GM12873 (cell line): ENCODE results near the gene CCDC60.

Experiments used
- CTCF ChIP-seq: IDR thresholded peaks from 2 replicates; pipeline ENCODE4 v1.5.1; 2012; ENCODE audit warnings: low read depth, mild to moderate bottlenecking, moderate library complexity, low read length, control low read depth; ENCODE audit not compliant: insufficient read depth; ENCODE audit errors: missing control alignments

CCDC60 gene

GRCh38 chr12:119340578-119340977 lies 6.0 kb downstream of the CCDC60 start:
- no peak for TF ChIP-seq CTCF

GRCh38 chr12:119341020-119341419 lies 6.5 kb downstream of the CCDC60 start:
- no peak for TF ChIP-seq CTCF

- TF ChIP-seq CTCF: no peak
Observed at GRCh38 chr12:119341988-119342387, 7.5 kb downstream of the CCDC60 start.

GRCh38 chr12:119343130-119343529 lies 8.6 kb downstream of the CCDC60 start:
- no peak for TF ChIP-seq CTCF

- no peak for TF ChIP-seq CTCF
Observed at GRCh38 chr12:119354172-119354571, 19.6 kb downstream of the CCDC60 start.

GRCh38 chr12:119363037-119363436 lies 28.5 kb downstream of the CCDC60 start:
- TF ChIP-seq CTCF: no peak

- TF ChIP-seq CTCF: no peak
Observed at GRCh38 chr12:119363490-119363889, 29.0 kb downstream of the CCDC60 start.
